ENCODE results near the gene AKT3.

GRCh38 chr1:243657793-243658192 is 192.2 kb downstream of the AKT3 start:
- TF ChIP-seq CTCF (IDR thresholded peaks at IDR 0.05 in 4 of 5, conservative IDR thresholded peaks at IDR 0.05 in 1 of 5) (no peak), POLR2A (IDR thresholded peaks at IDR 0.05) (no peak)

Measured in gastrocnemius medialis (tissue), 4 donors.